Measurements from ENCODE around the gene LPCAT3.

DNA sequence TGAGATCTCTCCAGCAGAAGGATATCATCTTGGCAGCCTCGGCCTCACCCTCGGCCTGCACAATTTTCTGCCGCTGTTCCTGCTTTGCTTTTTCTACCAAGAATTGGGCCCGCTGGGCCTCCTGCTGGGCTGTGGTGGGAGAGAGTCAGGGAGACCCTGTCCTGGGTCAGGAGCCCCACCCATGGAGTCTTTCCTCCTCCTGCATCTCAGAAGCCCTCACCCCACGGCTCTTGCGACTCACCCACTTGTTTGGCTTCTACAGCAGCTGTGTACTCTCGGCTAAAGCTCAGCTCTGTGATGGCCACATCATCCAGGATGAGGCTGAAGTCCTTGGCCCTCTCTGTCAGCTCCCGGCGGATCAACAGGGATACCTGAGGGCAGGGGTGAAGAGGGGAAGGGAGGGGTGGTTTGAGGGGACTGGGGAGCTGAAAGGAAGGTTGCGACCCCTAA lies 50.6 kb downstream of the LPCAT3 start:
- TF ChIP-seq, protein P1, sequence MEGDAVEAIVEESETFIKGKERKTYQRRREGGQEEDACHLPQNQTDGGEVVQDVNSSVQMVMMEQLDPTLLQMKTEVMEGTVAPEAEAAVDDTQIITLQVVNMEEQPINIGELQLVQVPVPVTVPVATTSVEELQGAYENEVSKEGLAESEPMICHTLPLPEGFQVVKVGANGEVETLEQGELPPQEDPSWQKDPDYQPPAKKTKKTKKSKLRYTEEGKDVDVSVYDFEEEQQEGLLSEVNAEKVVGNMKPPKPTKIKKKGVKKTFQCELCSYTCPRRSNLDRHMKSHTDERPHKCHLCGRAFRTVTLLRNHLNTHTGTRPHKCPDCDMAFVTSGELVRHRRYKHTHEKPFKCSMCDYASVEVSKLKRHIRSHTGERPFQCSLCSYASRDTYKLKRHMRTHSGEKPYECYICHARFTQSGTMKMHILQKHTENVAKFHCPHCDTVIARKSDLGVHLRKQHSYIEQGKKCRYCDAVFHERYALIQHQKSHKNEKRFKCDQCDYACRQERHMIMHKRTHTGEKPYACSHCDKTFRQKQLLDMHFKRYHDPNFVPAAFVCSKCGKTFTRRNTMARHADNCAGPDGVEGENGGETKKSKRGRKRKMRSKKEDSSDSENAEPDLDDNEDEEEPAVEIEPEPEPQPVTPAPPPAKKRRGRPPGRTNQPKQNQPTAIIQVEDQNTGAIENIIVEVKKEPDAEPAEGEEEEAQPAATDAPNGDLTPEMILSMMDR (conservative IDR thresholded peaks at IDR 0.05; ENCODE audit: low read depth, low read length) = no peak
- TF ChIP-seq EZH2 (IDR thresholded peaks at IDR 0.05; ENCODE audit: low read length, unreplicated experiment) = no peak

Measured in PC-3 (cell line).